GM18511 (cell line): Measurements from ENCODE around the gene MYO1E.

Experiments used
- ATAC-seq: cut with Tn5 transposase; IDR thresholded peaks from one replicate; pipeline ENCODE4 v1.9.1; 2021; ENCODE audit warnings: mild to moderate bottlenecking, moderate library complexity; ENCODE audit not compliant: unreplicated experiment

The MYO1E gene

DNA sequence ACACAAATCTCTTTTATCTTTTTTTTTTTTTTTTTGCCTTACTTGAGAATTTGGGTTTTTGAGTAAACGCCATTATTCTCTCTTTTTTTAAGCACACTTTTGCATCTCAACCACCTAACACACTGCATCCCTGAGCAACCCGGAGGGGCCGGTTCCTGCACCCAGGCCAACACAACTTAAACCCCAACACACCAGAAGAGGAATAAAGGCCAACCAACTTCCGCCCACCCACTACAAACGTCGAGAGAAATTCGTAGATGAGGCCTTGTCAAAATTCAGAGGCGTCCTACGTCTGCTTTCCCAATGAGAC, 268.1 kb downstream of the MYO1E start:
- peak; percentile 46 for ATAC-seq

DNA sequence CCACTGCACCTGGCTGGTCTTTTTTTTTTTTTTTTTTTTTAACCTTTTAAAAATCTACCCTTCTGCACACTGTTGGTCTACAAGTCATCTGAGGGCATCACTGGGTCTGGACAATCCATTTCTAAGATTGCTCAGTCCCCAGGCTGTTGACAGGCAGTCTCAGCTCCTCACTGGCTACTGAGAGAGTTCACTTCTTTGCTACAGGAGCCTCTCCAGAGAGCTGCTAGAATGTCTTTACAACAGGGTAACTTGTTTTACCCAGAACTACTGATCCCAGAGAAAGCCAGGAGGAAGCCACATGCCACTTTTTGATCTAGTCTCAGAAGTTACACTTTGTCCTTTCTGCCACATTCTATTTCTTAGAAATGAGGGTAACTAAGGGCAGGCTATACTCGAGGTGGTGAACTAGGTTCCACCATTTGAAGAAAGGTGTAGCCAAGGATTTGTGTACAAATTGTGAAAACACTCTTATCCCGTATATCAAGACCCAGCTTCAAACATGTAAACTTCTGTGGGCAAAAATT, 273.4 kb downstream of the MYO1E start:
- ATAC-seq = no peak

DNA sequence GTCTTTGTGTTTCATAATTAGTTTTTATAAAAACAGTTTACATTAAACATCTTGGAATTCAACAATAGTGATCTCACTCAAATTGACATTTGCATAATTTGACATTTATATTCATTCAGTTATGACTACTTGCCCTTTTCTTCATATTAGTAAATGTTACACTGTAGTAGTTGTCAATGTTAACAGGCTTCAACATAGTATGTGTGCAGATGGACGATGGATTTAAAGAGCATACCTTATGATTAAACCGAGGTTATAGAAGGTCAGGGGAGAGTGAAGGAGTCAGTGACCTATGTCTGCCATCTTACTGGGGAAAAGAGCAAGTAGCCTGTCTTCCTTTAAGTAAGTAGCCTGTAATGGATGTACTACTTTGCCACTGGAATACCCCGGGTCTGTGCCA, 276.2 kb downstream of the MYO1E start:
- ATAC-seq = no peak

DNA sequence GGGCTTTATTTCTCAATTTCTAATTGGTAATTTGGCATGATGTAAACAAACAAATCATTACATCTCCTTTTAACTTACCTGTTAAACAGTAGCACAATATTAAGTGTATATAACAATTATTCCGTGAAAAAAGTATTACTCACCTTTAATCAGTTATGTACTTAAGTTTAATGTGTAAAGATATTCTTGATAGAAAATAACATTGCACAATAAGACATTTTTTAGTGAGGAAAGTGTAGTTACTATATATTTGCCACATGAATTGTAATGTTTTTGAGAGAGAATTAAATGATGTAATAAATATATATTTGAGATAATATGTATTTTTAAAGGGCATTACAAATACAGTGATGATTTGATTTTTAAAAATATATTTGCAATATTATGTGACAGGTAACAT, 278.6 kb downstream of the MYO1E start:
- no peak for ATAC-seq

DNA sequence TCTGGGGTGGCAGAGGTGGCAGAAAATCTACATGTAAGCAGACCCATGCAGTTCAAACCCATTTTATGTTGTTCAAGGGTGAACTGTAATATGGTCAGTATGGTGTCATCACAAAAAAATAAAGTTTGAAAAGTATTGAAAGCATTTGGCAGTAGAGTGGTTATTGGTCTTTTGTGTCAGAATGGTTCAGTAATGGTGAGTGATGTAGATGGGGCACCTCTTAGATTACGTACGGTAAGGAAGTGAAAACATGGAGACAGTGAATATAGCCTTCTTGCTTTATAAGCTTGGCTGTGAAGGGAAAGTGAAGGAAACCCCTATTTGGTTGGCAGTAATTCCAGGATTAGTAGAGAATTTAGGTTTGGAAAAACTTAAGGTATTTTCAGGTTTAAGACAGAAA, 284.9 kb downstream of the MYO1E start:
- no peak for ATAC-seq
